Endothelial cell of umbilical vein (primary cell): ENCODE data around the gene IRF2. TPM values are rescaled to one million over a fixed set of nuclear protein-coding genes. Genes with fewer than 3 reads are reported as not detected.

Experiments
- BruUV-seq: library from RNA; stranded (reverse); fragments of 400-500 nt; replicated peaks from 2 replicates; lab custom pipeline; 2021; lab: Mats Ljungman, UMichigan
- CTCF ChIA-PET: fragments of 300-600, 350-600 bp; sonication (Branson Sonifier 250); formaldehyde crosslinking; loops from one replicate; lab custom pipeline; 2021; ENCODE audit warnings: antibody characterized with exemption, inconsistent platforms; lab: Charles Lee
- POLR2A ChIA-PET: fragments of 300-600, 350-600 bp; sonication (Branson Sonifier 250); formaldehyde crosslinking; loops from one replicate; lab custom pipeline; 2021; ENCODE audit warnings: antibody characterized with exemption, inconsistent platforms; lab: Charles Lee
- DNase-seq: peaks from one replicate; pipeline ENCODE4 v3.0.0-alpha.2; 2011; ENCODE audit warnings: low read depth, low spot score
- FAIRE-seq: peaks from 2 replicates; lab custom pipeline; 2011; peaks lifted over from hg19 to GRCh38; lab: Jason Lieb, UNC
- H2AFZ ChIP-seq: 2 replicates; pipeline ENCODE4 v1.6.0; 2012; ENCODE audit warnings: low read depth, low read length, control low read depth, inconsistent platforms
- H3K27ac ChIP-seq: 2 replicates; pipeline ENCODE4 v1.5.1; 2011; ENCODE audit warnings: low read depth, mild to moderate bottlenecking, control low read depth, low read length, moderate library complexity; ENCODE audit not compliant: insufficient read depth
- H3K27me3 ChIP-seq, 2 experiments: 2 replicates each; pipeline versions ENCODE4 v1.6.0 to v1.6.1; 2011; ENCODE audit warnings: low read length in 2 of 2, mixed read lengths in 1 of 2; ENCODE audit not compliant: control insufficient read depth in 2 of 2, insufficient read depth in 2 of 2
- H3K36me3 ChIP-seq, 2 experiments: 2 replicates in 1 of 2; 3 replicates in 1 of 2; pipeline ENCODE4 v1.5.1; 2011; ENCODE audit warnings: low read length in 2 of 2, mild to moderate bottlenecking in 1 of 2, moderate library complexity in 1 of 2; ENCODE audit not compliant: control insufficient read depth in 2 of 2, insufficient read depth in 2 of 2; ENCODE audit errors: extremely low read depth in 1 of 2
- H3K4me1 ChIP-seq: 3 replicates; pipeline ENCODE4 v1.5.1; 2011; ENCODE audit warnings: mild to moderate bottlenecking, low read length; ENCODE audit not compliant: control insufficient read depth, insufficient read depth; ENCODE audit errors: extremely low read depth
- H3K4me2 ChIP-seq: 2 replicates; pipeline ENCODE4 v1.6.1; 2011; ENCODE audit warnings: low read length, control low read depth, mixed read lengths; ENCODE audit not compliant: insufficient read depth
- H3K4me3 ChIP-seq, 3 experiments: fragments of 200-600 bp in 1 of 3; sonication (generic), shearing (Covaris generic) in 1 of 3; replicated peaks in 1 of 3; 2 replicates each; pipeline ENCODE4 v1.5.1; 2011 to 2016; ENCODE audit warnings: control low read depth in 3 of 3, low read length in 3 of 3, mild to moderate bottlenecking in 2 of 3, inconsistent platforms in 1 of 3, low read depth in 1 of 3, moderate library complexity in 1 of 3; ENCODE audit not compliant: insufficient read depth in 1 of 3
- H3K79me2 ChIP-seq: 2 replicates; pipeline ENCODE4 v1.6.0; 2012; ENCODE audit warnings: low read length, inconsistent platforms; ENCODE audit not compliant: control insufficient read depth, insufficient read depth
- H3K9ac ChIP-seq: replicated peaks from 2 replicates; pipeline ENCODE3; 2011; ENCODE audit warnings: low read length, control low read depth; ENCODE audit not compliant: insufficient read depth; ENCODE audit errors: extremely low read depth
- H3K9me1 ChIP-seq: replicated peaks from 3 replicates; pipeline ENCODE4 v1.6.0; 2011; ENCODE audit warnings: mild to moderate bottlenecking, low read length; ENCODE audit not compliant: control insufficient read depth, insufficient read depth; ENCODE audit errors: extremely low read depth
- H3K9me3 ChIP-seq: replicated peaks from 2 replicates; pipeline ENCODE4 v1.5.1; 2012; ENCODE audit warnings: low read length, inconsistent platforms; ENCODE audit not compliant: control insufficient read depth, insufficient read depth
- H4K20me1 ChIP-seq: replicated peaks from 2 replicates; pipeline ENCODE3; 2011; ENCODE audit warnings: mild to moderate bottlenecking, low read length; ENCODE audit not compliant: control insufficient read depth, insufficient read depth; ENCODE audit errors: extremely low read depth
- FOS ChIP-seq: IDR thresholded peaks from 2 replicates; pipeline ENCODE4 v1.6.1; 2011; ENCODE audit warnings: mild to moderate bottlenecking, low read length, moderate library complexity, borderline replicate concordance; ENCODE audit not compliant: insufficient read depth
- JUN ChIP-seq: IDR thresholded peaks from 2 replicates; pipeline ENCODE4 v1.6.1; 2011; ENCODE audit warnings: borderline replicate concordance, low read depth; ENCODE audit not compliant: insufficient read length, insufficient read depth
- MAX ChIP-seq: IDR thresholded peaks from 2 replicates; pipeline ENCODE4 v1.6.1; 2011; ENCODE audit not compliant: insufficient read depth, insufficient read length
- MYC ChIP-seq: IDR thresholded peaks from one replicate; pipeline ENCODE4 v1.6.1; 2011; ENCODE audit warnings: mild to moderate bottlenecking, low read depth, low read length
- POLR2A ChIP-seq: IDR thresholded peaks from 2 replicates; pipeline ENCODE4 v1.6.1; 2012; ENCODE audit warnings: low read depth, mild to moderate bottlenecking, control low read depth, low read length
- dilution Hi-C: fragments of 300-500 bp; cut with MboI; formaldehyde crosslinking; loops from one replicate; pipeline ENCODE4 v1.15.0; 2019; ENCODE audit warnings: low sequenced_read_pairs; ENCODE audit not compliant: extremely low pct_ligation_motif_present
- intact Hi-C: fragments of 100-400 bp; cut with micrococcal nuclease; formaldehyde crosslinking; loops from one replicate; pipeline ENCODE4 v1.10.0; 2022
- polyA plus RNA-seq, 4 experiments: library from polyadenylated mRNA; depleted of rRNA in 3 of 4; stranded (reverse) in 3 of 4; unstranded in 1 of 4; fragments of >200 nt; gene quantifications; 2 replicates each; pipeline versions ENCODE4 v1.2.1 to v1.2.3, GENCODE V29; 2011 to 2012; ENCODE audit warnings: missing spikeins in 1 of 4
- total RNA-seq: library from RNA; stranded (reverse); gene quantifications from 2 replicates; pipeline ENCODE4 v1.2.3, GENCODE V29; 2021
- TF ChIP-seq, protein P1 (sequence below), 2 donors: IDR thresholded peaks; 1 replicate in 1 of 2; 2 replicates in 1 of 2; pipeline ENCODE4 v1.5.1; 2011; ENCODE audit warnings: low read length in 2 of 2, mild to moderate bottlenecking in 2 of 2, moderate library complexity in 2 of 2, control low read depth in 1 of 2, inconsistent platforms in 1 of 2, low read depth in 1 of 2; ENCODE audit not compliant: insufficient read depth in 1 of 2; ENCODE audit errors: extremely low read depth in 1 of 2

The IRF2 gene
- total and polyA plus RNA-seq, 2 donors (not counting 3 experiments of a cell fraction or from before 2014, with no cell fraction given), result 26.9 to 27.6 TPM

DNA sequence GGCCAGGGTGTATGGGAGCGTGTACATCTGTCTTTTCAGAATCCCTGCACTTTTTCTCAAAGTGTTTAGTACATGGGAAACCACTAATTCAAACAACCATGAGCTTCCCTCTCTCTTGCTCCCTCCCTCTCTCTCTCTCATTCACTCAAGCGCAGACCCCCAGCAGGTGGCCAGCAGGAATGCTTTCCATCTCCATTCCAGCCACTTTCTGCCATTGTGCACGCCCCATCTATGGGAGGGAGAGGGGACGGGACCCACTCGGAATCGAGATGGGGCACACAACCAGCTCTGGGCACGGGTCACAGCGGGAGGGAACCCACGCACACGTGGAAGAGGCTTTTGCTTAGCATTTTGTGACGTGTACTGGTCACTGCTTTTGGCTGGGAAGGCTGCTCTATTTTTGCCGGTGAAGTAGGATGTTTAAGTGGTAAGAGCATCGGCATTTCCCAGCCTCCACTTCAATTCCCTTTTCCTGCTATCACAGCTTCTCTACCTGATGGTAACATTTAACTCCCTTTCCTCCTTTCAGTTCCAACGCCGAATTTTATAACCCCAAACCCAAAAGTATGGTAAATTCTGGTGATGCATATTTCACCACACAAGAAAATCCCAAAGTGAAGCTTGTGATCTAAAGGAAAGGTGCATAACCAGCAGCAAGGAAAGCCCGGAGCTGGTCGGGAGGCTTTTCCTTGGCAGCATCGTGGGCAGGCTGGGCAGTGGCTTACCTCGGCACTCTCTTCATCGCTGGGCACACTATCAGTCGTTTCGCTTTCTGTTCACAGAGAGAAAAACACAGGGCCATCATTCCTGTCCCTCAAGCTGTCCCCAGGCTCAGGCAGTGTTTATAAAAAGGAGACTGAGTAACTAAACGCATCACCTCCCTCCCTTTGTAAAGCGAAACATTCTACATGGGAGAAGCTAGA is 84.1 kb downstream of the IRF2 start:
- Histone ChIP-seq H3K27ac (no peak overlapping the region), H3K79me2 (no peaks in the 10 kb centered on the region), H3K9me3 (no peaks in the 10 kb centered on the region), H3K9me1 (no peaks in the 10 kb centered on the region), H3K27me3 (no peaks in the 10 kb centered on the region), H2AFZ (no peak overlapping the region), H3K4me2 (no peak overlapping the region), H4K20me1 (no peaks in the 10 kb centered on the region), H3K9ac (no peak overlapping the region), H3K4me1 (peaks cover 20% of the 10 kb centered on the region), H3K36me3 (peaks cover 3 to 45% of the 10 kb centered on the region in 2 experiments), H3K4me3 (no peak overlapping the region)
- DNase-seq (no peak), FAIRE-seq (no peak)
- POLR2A ChIA-PET, result no interaction called here
- intact Hi-C loops, result no loop called here
- CTCF ChIA-PET, result interaction anchor here (2.2 kb wide), 1 partner anchor 126 kb away, joined by 8 read pairs; no protein-coding TSS in a partner anchor
- no TSS peak for BruUV-seq
- no peak for TF ChIP-seq FOS
- TF ChIP-seq MYC, result no peak
- no peak for TF ChIP-seq MAX
- no peak for TF ChIP-seq JUN
- no peak for TF ChIP-seq POLR2A
- TF ChIP-seq, protein P1, sequence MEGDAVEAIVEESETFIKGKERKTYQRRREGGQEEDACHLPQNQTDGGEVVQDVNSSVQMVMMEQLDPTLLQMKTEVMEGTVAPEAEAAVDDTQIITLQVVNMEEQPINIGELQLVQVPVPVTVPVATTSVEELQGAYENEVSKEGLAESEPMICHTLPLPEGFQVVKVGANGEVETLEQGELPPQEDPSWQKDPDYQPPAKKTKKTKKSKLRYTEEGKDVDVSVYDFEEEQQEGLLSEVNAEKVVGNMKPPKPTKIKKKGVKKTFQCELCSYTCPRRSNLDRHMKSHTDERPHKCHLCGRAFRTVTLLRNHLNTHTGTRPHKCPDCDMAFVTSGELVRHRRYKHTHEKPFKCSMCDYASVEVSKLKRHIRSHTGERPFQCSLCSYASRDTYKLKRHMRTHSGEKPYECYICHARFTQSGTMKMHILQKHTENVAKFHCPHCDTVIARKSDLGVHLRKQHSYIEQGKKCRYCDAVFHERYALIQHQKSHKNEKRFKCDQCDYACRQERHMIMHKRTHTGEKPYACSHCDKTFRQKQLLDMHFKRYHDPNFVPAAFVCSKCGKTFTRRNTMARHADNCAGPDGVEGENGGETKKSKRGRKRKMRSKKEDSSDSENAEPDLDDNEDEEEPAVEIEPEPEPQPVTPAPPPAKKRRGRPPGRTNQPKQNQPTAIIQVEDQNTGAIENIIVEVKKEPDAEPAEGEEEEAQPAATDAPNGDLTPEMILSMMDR (IDR thresholded peaks at IDR 0.05; ENCODE audit: extremely low read depth in 1 of 2, insufficient read depth in 1 of 2, low read depth in 1 of 2, low read length in 2 of 2), result no peak
- dilution Hi-C loops, result no loop called here
